IMR-90 (cell line): ENCODE results near the gene QRFP.

Experiments used
- CTCF ChIP-seq: conservative IDR thresholded peaks from 2 replicates; pipeline ENCODE4 v1.5.1; 2012; ENCODE audit warnings: mild to moderate bottlenecking, low read depth, low read length, improper control_type of control experiment
- POLR2A ChIP-seq: IDR thresholded peaks from 2 replicates; pipeline ENCODE4 v1.6.1; 2012; ENCODE audit warnings: mild to moderate bottlenecking, low read depth, low read length
- SMC3 ChIP-seq: fragments of 150-350 bp; IDR thresholded peaks from 2 replicates; pipeline ENCODE4 v1.6.1; 2016; ENCODE audit warnings: low read depth, mild to moderate bottlenecking, antibody characterized with exemption, low read length, moderate library complexity

DNA sequence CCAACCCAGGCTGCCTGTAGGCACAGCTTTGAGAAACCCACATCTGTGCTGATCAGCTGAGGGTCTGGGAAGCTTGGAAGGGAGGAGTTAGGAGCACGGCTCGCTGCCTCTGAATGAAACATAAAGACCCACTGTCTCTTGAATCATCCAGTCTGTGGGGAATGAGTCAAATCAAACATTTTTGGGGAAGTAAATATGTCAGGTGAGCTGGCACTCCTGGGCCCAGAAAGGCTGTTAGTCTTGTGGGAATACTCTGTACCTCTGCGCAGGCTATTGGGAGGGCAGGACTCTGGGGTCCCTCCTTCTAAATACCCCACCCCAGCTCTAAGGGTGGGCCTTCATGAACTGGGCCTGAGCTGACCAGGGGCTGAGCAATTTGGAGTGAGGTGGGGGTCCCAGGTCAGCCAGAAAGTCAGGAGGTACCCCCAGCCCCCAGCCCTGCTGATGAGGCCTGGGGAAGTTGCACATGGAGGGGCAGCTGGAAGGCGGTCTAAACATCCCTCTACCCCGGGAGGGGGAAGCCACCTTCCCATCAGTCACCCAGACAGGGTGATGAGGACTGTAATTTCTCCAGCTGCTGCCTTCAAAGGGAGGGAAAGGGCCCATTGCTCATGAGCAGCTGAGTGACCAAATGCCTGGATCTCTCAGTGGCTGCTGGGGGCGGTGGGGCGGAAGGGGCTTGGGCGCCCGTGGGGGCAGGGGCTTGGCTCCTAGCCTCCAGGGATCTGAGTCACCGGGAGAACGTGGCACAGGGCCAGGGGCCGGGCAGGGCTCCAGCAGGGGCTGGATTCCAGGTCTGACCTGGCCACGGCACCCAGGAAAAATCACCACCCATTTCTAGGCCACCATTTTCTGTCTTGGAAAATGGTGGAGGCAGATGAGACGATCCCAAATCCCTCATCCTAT is 31.6 kb upstream of the QRFP start:
- TF ChIP-seq SMC3: no peak
- no peak for TF ChIP-seq CTCF
- TF ChIP-seq POLR2A: no peak
